Mesothelial cell of epicardium (in vitro differentiated cells): ENCODE measurements around the gene ZFP62. TPM values are rescaled to one million over a fixed set of nuclear protein-coding genes. Genes with fewer than 3 reads are reported as not detected.

Experiments
- DNase-seq, 2 experiments: peaks; one replicate each; pipeline ENCODE4 v3.0.0; 2021; ENCODE audit warnings: low spot score in 2 of 2; ENCODE audit not compliant: unreplicated experiment in 2 of 2
- H3K27ac Mint-ChIP-seq: 2 replicates; pipeline ENCODE4 v1.8.0; 2021; ENCODE audit warnings: mixed read lengths
- H3K27me3 Mint-ChIP-seq: 2 replicates; pipeline ENCODE4 v1.8.0; 2021; ENCODE audit warnings: low read depth, mixed read lengths
- H3K36me3 Mint-ChIP-seq: 2 replicates; pipeline ENCODE4 v1.8.0; 2021; ENCODE audit warnings: mixed read lengths
- H3K4me1 Mint-ChIP-seq: 2 replicates; pipeline ENCODE4 v1.8.0; 2021; ENCODE audit warnings: mixed read lengths
- H3K4me3 Mint-ChIP-seq: 2 replicates; pipeline ENCODE4 v1.8.0; 2021; ENCODE audit warnings: mild to moderate bottlenecking, moderate library complexity, mixed read lengths
- H3K9me3 Mint-ChIP-seq: 2 replicates; pipeline ENCODE4 v1.8.0; 2021; ENCODE audit warnings: mixed read lengths
- total RNA-seq: library from RNA; stranded (reverse); gene quantifications from 3 replicates; pipeline ENCODE4 v1.2.1, GENCODE V29; 2021
- TF ChIP-seq, protein P1 (sequence below): fragments of 200-600 bp; sonication (generic); IDR thresholded peaks from one replicate; pipeline ENCODE4 v1.5.0; 2021; ENCODE audit warnings: antibody characterized with exemption; ENCODE audit not compliant: unreplicated experiment

Gene ZFP62
- total RNA-seq, 1 donor from 2014 or later: 48.9 TPM

DNA sequence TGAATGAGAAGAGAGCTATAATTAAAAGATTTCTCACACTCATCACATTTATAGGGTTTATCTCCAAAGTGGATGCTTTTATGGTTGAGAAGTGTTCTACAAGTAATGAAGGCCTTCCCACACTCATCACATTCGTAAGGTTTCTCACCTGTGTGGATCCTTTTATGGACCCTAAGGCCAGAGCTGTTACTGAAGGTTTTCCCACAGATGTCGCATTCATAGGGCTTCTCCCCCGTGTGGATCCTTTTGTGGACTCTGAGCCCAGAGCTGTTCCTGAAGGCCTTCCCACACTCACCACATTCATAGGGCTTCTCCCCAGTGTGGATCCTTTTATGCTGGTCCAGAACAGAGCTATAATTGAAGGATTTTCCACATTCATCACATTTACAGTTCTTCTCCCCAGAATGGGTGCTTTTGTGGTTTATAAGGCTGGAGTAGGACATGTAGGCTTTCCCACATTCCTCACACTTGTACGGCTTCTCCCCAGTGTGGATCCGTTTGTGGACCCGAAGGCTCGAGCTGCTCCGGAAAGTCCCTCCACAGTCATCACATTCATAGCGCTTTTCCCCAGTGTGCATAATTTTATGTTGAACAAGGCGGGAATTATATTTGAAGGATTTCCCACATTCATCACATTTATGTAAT, 10.5 kb downstream of the ZFP62 start:
- H3K4me3 Mint-ChIP-seq: no peak overlapping the region
- H3K4me1 Mint-ChIP-seq: no peaks in the 10 kb centered on the region
- peaks cover 100% of the 10 kb centered on the region for H3K36me3 Mint-ChIP-seq
- no peak overlapping the region for H3K27ac Mint-ChIP-seq
- TF ChIP-seq, protein P1, sequence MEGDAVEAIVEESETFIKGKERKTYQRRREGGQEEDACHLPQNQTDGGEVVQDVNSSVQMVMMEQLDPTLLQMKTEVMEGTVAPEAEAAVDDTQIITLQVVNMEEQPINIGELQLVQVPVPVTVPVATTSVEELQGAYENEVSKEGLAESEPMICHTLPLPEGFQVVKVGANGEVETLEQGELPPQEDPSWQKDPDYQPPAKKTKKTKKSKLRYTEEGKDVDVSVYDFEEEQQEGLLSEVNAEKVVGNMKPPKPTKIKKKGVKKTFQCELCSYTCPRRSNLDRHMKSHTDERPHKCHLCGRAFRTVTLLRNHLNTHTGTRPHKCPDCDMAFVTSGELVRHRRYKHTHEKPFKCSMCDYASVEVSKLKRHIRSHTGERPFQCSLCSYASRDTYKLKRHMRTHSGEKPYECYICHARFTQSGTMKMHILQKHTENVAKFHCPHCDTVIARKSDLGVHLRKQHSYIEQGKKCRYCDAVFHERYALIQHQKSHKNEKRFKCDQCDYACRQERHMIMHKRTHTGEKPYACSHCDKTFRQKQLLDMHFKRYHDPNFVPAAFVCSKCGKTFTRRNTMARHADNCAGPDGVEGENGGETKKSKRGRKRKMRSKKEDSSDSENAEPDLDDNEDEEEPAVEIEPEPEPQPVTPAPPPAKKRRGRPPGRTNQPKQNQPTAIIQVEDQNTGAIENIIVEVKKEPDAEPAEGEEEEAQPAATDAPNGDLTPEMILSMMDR: no peak
- H3K9me3 Mint-ChIP-seq: peaks cover 96% of the 10 kb centered on the region
- no peak for DNase-seq
- H3K27me3 Mint-ChIP-seq: no peaks in the 10 kb centered on the region

GRCh38 chr5:180849827-180850226, 11.2 kb downstream of the ZFP62 start:
- Mint-ChIP-seq H3K27me3 (no peaks in the 10 kb centered on the region), H3K4me1 (no peaks in the 10 kb centered on the region), H3K27ac (no peak overlapping the region), H3K4me3 (no peak overlapping the region), H3K36me3 (peaks cover 96% of the 10 kb centered on the region), H3K9me3 (peaks cover 92% of the 10 kb centered on the region)
- TF ChIP-seq, protein P1: no peak
- no peak for DNase-seq

DNA sequence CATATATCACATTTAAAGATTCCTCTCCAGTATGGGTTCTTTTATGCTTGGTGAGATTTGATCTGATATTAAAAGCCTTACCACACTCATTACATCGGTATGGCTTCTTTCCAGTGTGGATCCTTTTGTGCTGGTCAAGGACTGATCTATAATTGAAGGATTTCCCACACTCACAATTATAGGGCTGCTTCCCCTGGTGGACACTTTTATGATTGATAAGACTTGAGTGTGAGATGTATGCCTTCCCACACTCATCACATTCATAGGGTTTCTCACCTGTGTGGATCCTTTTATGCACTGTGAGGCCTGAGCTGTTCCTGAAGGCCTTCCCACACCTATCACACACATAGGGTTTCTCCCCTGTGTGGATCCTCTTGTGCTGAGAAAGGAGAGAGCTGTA, 12.2 kb downstream of the ZFP62 start:
- H3K36me3 Mint-ChIP-seq: peaks cover 86% of the 10 kb centered on the region
- TF ChIP-seq, protein P1: no peak
- no peak for DNase-seq
- no peak overlapping the region for H3K4me3 Mint-ChIP-seq
- no peak overlapping the region for H3K27ac Mint-ChIP-seq
- no peaks in the 10 kb centered on the region for H3K27me3 Mint-ChIP-seq
- no peaks in the 10 kb centered on the region for H3K4me1 Mint-ChIP-seq
- H3K9me3 Mint-ChIP-seq: peaks cover 92% of the 10 kb centered on the region

DNA sequence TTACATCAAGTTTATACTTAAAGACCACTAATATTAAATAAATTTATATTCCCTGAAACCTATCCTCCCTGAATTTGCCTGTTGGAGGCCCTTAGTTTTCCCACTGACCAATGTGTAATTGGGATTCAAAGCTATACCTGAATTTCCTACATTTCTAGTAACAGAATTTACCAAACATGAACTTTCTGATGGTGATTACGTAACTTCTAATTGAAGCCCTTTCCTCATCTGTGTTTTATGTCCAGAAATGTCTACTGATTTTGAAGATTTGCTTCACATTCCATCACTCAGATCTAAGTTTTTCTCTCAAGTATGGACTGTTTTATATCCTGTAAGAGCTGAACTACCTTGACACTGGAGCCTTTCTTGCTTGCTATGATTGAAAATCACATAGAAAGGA, 12.8 kb downstream of the ZFP62 start:
- H3K4me1 Mint-ChIP-seq: no peaks in the 10 kb centered on the region
- TF ChIP-seq, protein P1: no peak
- DNase-seq: no peak
- peaks cover 80% of the 10 kb centered on the region for H3K36me3 Mint-ChIP-seq
- H3K4me3 Mint-ChIP-seq: no peak overlapping the region
- no peaks in the 10 kb centered on the region for H3K27me3 Mint-ChIP-seq
- H3K27ac Mint-ChIP-seq: no peak overlapping the region
- peaks cover 91% of the 10 kb centered on the region for H3K9me3 Mint-ChIP-seq

DNA sequence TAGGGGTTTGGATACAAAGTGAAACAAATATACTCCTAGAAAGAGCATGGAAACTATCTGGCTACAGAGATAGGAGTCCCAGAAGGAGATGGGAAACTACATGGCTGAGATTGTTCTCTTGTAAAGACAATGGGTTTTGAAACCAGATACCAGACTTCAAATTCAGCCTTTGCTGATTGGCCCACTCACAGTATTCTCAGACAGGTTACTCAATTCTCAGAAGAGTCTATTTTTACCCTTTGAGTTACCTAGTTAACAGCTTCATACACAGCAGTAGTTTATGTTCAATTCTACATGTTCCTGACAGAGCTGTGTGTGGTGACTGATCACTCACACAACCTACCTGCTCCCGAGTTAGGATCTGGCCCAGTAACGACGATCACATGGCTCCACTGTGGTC, 14.1 kb downstream of the ZFP62 start:
- H3K4me3 Mint-ChIP-seq: no peak overlapping the region
- H3K4me1 Mint-ChIP-seq: no peaks in the 10 kb centered on the region
- TF ChIP-seq, protein P1: no peak
- no peaks in the 10 kb centered on the region for H3K27me3 Mint-ChIP-seq
- DNase-seq: no peak
- no peak overlapping the region for H3K27ac Mint-ChIP-seq
- peaks cover 70% of the 10 kb centered on the region for H3K36me3 Mint-ChIP-seq
- peaks cover 87% of the 10 kb centered on the region for H3K9me3 Mint-ChIP-seq

DNA sequence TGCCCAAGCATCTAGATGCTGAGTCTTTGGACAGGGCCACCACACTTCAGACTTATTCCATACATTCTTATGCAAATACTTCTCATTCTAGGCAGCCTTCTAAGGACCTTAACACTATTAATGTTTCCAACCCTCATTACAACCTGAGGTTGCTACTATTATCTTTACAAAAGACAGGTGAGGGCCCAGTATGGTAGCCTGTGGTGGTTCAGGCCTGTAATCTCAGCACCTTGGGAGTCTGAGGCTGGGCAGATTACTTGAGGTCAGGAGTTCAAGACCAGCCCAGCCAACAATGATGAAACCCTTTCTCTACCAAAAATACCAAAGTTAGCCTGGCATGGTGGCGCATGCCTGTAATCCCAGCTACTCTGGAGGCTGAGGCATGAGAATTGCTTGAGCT, 16.2 kb downstream of the ZFP62 start:
- Mint-ChIP-seq H3K27me3 (no peaks in the 10 kb centered on the region), H3K4me3 (no peak overlapping the region), H3K4me1 (no peaks in the 10 kb centered on the region), H3K36me3 (peaks cover 54% of the 10 kb centered on the region), H3K9me3 (peaks cover 73% of the 10 kb centered on the region), H3K27ac (no peak overlapping the region)
- TF ChIP-seq, protein P1: no peak
- DNase-seq: no peak
